Lung microvascular endothelial cell (primary cell): Measurements from ENCODE around the gene MMRN2. TPM values are rescaled to one million over a fixed set of nuclear protein-coding genes. Genes with fewer than 3 reads are reported as not detected.

Source experiments
- DNase-seq, 2 donors: peaks; one replicate each; pipeline versions ENCODE4 v3.0.0 to v3.0.0-alpha.2; 2010; ENCODE audit warnings: low read depth in 2 of 2
- total RNA-seq: library from RNA; depleted of rRNA; stranded (reverse); fragments of >200 nt; gene quantifications from 2 replicates; pipeline ENCODE4 v1.2.1, GENCODE V29; 2014

MMRN2 gene
- total RNA-seq, 1 donor from 2014 or later: 14.9 TPM

GRCh38 chr10:86969421-86970041, 12.1 kb upstream of the MMRN2 start:
- DNase-seq: peak; percentile 79 to 88

GRCh38 chr10:86968994-86969355, 11.6 kb upstream of the MMRN2 start:
- no peak for DNase-seq

- DNase-seq: peak; percentile 23 to 36
Measured at GRCh38 chr10:86968271-86968993, 11.0 kb upstream of the MMRN2 start, which contains the start of gene ADIRF. TSS of gene ADIRF (plus strand) at chr10:86968482. CDS start at chr10:86968545, 63 bp downstream.

- peak in 1 of 2 donors; percentile 30 for DNase-seq
Measured at GRCh38 chr10:86967481-86967941, 10.1 kb upstream of the MMRN2 start.

GRCh38 chr10:86965986-86966654, 8.7 kb upstream of the MMRN2 start:
- DNase-seq: no peak

- no peak for DNase-seq
Measured at GRCh38 chr10:86964847-86965190, 7.4 kb upstream of the MMRN2 start.

GRCh38 chr10:86964061-86964846, 6.8 kb upstream of the MMRN2 start:
- DNase-seq: no peak

- DNase-seq: no peak
Measured at GRCh38 chr10:86963341-86963919, 6.0 kb upstream of the MMRN2 start.

GRCh38 chr10:86962981-86963310, 5.5 kb upstream of the MMRN2 start:
- no peak for DNase-seq

- DNase-seq: no peak
Measured at GRCh38 chr10:86962136-86962980, 4.9 kb upstream of the MMRN2 start.

- no peak for DNase-seq
Measured at GRCh38 chr10:86961481-86962091, 4.2 kb upstream of the MMRN2 start.

GRCh38 chr10:86960863-86961434, 3.5 kb upstream of the MMRN2 start:
- no peak for DNase-seq

- DNase-seq: peak; percentile 91 to 92
Measured at GRCh38 chr10:86960003-86960862, 2.8 kb upstream of the MMRN2 start.

GRCh38 chr10:86959737-86960002, 2.3 kb upstream of the MMRN2 start:
- no peak for DNase-seq

GRCh38 chr10:86958901-86959736, 1.7 kb upstream of the MMRN2 start:
- peak; percentile 83 to 87 for DNase-seq

- DNase-seq: peak; percentile 66 to 84
Measured at GRCh38 chr10:86958116-86958900, 893 bp upstream of the MMRN2 start, which contains the start of gene SNCG. TSS of gene SNCG (plus strand) at chr10:86958599. CDS start at chr10:86958698, 99 bp downstream.

- peak in 1 of 2 donors; percentile 35 for DNase-seq
Measured at GRCh38 chr10:86956848-86957448, 467 bp downstream of the MMRN2 start.
